GM18519 (cell line): ENCODE results near the gene KRT83.
A peak's percentile ranks its signal among the peaks of the same experiment; 100 is the strongest.
"Not testable (repeated sequence)": the region's sequence is repeated elsewhere in the genome, so short reads cannot be mapped to it uniquely, and the experiment has no call there.

Experiments used
- ATAC-seq: cut with Tn5 transposase; IDR thresholded peaks from one replicate; pipeline ENCODE4 v1.9.1; 2021; ENCODE audit warnings: mild to moderate bottlenecking, moderate library complexity; ENCODE audit not compliant: unreplicated experiment, low FRiP score

KRT83 gene

GRCh38 chr12:52312086-52312485 lies 9.1 kb downstream of the KRT83 start:
- ATAC-seq, result no peak

- ATAC-seq, result no peak
These were observed 9.9 kb downstream of the KRT83 start for GRCh38 chr12:52311285-52311648.

GRCh38 chr12:52310622-52311284 lies 10.4 kb downstream of the KRT83 start:
- ATAC-seq, result no peak

- ATAC-seq, result no peak
These were observed 12.3 kb downstream of the KRT83 start for GRCh38 chr12:52308806-52309425.

- no peak for ATAC-seq
These were observed 13.1 kb downstream of the KRT83 start for GRCh38 chr12:52307836-52308805.

GRCh38 chr12:52306731-52307130 lies 14.5 kb downstream of the KRT83 start:
- ATAC-seq, result no peak

GRCh38 chr12:52305921-52306705 lies 15.1 kb downstream of the KRT83 start:
- no peak for ATAC-seq

- peak; percentile 69 for ATAC-seq
These were observed 16.2 kb downstream of the KRT83 start for GRCh38 chr12:52304941-52305411.

- not testable (repeated sequence) for ATAC-seq
These were observed 18.8 kb downstream of the KRT83 start for GRCh38 chr12:52302242-52302914.

- ATAC-seq, result not testable (repeated sequence)
These were observed 19.5 kb downstream of the KRT83 start for GRCh38 chr12:52301721-52302120.

- ATAC-seq, result no peak
These were observed 20.2 kb downstream of the KRT83 start for GRCh38 chr12:52300796-52301691.

GRCh38 chr12:52298677-52299190 lies 22.5 kb downstream of the KRT83 start:
- ATAC-seq, result no peak

- ATAC-seq, result no peak
These were observed 24.5 kb downstream of the KRT83 start for GRCh38 chr12:52296572-52297215.

GRCh38 chr12:52295663-52296062 lies 25.5 kb downstream of the KRT83 start:
- no peak for ATAC-seq

GRCh38 chr12:52294803-52295202 lies 26.4 kb downstream of the KRT83 start:
- ATAC-seq, result no peak

- ATAC-seq, result no peak
These were observed 27.3 kb downstream of the KRT83 start for GRCh38 chr12:52293926-52294325.

GRCh38 chr12:52291267-52291935 lies 29.8 kb downstream of the KRT83 start, which contains the start of gene KRT81:
Gene KRT81 (minus strand): TSS chr12:52291534. CDS start chr12:52291465, 69 bp downstream.
- no peak for ATAC-seq
